GM13976 (cell line): ENCODE data around the gene CST11.

ENCODE experiments used
- DNase-seq: peaks from one replicate; pipeline ENCODE4 v3.0.0; 2012; ENCODE audit warnings: low spot score
- in situ Hi-C: fragments of 300-500 bp; cut with MboI; formaldehyde crosslinking; loops from one replicate; pipeline ENCODE4 v1.12.0; 2022; ENCODE audit warnings: low sequenced_read_pairs, mixed read lengths, inconsistent platforms; ENCODE audit not compliant: unreplicated experiment
- TF ChIP-seq, protein P1 (sequence below): IDR thresholded peaks from 2 replicates; pipeline ENCODE4 v1.5.1; 2012; ENCODE audit warnings: borderline replicate concordance, mild to moderate bottlenecking; ENCODE audit not compliant: insufficient read depth; ENCODE audit errors: extremely low read depth, missing control alignments, control extremely low read depth

The CST11 gene

DNA sequence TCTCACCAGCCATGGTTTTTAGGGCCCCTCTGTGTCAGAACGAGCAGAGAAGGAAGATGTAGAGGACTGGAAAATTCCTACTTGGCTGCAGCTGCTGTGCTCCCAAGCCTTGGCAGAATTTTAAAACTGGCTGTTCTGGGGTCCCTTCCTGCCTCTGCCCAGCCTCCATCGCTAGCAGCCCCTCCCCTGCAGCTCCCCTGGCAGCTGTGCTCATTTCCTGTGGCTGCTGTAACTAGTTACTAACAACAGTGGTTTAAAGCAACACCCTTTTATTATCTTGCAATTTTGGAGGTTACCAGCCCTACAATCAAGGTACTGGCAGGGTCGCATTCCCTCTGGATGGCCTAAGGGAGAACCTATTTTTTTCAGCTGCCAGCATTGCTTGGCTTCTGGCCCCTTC lies 3.7 kb upstream of the CST11 start:
- TF ChIP-seq, protein P1, sequence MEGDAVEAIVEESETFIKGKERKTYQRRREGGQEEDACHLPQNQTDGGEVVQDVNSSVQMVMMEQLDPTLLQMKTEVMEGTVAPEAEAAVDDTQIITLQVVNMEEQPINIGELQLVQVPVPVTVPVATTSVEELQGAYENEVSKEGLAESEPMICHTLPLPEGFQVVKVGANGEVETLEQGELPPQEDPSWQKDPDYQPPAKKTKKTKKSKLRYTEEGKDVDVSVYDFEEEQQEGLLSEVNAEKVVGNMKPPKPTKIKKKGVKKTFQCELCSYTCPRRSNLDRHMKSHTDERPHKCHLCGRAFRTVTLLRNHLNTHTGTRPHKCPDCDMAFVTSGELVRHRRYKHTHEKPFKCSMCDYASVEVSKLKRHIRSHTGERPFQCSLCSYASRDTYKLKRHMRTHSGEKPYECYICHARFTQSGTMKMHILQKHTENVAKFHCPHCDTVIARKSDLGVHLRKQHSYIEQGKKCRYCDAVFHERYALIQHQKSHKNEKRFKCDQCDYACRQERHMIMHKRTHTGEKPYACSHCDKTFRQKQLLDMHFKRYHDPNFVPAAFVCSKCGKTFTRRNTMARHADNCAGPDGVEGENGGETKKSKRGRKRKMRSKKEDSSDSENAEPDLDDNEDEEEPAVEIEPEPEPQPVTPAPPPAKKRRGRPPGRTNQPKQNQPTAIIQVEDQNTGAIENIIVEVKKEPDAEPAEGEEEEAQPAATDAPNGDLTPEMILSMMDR, result no peak
- no peak for DNase-seq
- in situ Hi-C loops, result no loop called here

DNA sequence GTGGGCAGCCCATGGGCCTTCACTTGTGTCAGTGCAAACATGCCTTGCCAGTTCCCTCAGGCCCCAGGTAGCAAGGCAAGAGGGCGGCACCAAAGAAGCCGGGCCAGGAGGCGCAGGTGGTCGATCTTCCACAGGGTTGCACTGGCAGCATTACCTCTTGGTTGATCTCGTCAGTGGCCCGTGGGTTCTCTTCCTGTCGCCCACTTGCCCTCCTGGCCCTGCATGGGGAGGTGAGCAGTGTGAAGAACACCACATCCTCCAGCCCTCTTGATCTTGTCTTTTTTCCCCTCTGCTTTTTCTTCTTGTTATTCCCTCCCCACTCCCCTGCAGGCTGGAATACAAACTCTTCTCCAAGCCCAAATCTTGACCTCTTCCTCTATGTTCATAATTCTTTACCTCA lies 3.0 kb upstream of the CST11 start:
- no peak for DNase-seq
- in situ Hi-C loops, result no loop called here
- TF ChIP-seq, protein P1, result no peak

DNA sequence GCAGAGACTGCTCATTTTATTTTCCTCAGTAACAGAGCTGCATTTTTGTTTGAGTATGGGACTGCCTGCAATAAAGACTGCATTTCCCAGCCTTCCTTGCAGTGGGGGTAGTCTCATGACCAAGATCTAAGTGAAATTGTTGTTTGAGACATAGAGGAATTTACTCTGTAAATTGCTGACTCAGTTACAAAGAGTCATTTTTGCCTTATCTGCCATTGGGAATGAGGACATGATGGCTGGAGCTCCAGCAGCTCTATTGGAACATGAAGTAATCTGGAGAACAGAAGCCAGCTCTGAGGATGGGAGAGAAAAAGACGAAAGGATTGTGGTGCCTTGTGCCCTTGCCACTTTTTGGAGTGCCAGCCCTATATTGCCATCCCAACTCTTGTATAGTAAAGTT lies 2.1 kb upstream of the CST11 start:
- DNase-seq, result no peak
- in situ Hi-C loops, result no loop called here
- TF ChIP-seq, protein P1, result no peak

DNA sequence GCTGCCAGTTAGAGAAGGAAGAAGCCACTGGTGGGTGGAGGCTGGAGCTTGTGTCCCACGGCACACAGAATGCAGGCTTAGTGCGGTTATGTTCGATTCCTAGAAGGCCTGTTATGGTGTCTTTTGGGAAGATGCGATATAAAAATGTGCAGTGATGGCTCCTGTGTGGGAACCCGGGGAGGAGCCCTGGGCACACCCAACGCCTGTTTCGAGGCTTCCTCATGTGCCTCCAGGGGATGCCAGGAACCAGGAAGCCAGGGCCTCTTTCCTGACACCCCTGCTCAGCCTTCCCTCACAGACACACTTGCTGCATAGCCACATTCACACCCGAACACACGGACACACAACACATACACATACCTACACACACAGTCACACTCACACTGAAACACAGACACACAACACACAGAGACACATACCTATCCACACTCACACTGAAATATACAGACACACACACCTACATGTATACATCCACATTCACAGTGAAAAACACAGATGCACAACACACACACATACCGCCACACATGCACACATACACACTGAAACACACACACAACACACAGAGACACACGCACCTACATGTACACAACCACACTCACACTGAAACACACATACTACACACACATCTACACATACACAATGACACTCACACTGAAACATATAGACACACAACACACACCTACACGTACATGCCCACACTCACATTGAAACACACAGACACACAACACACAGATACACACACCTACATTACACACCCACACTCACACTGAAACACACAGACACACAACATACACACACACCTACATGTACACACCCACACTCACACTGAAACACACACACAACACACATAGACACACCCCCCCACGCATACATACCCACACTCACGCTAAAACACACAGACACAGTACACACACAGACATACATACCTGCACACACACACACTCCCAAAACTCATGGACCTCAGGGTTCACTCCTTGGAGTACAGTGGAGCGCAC lies 1.2 kb upstream of the CST11 start:
- in situ Hi-C loops, result no loop called here
- peak; percentile 12 for DNase-seq
- TF ChIP-seq, protein P1, result no peak

DNA sequence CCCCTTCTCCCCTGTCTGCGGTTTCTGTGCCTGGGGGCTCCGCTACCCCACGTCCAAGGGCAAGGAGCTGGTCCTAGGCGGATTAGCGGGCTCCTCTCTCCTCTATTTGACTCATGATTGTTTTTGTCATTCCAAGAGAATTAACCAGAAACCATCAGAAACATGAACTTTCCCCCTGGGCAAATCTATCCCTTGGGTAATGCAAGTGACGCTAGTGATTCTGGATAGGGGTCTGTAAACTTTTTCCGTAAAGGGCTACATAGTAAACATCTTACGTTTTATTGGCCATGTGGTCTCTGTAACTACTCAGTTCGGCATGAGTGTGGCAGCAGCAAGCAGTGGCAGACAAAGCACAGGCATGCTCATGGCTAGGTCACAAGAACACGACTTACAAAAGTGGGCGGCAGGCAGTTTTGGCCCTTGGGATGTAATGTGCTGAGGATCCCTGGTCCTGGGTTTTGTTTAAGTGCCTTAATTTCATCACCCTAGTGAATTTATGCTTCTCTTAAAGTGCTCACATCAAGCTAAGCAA lies 654 bp downstream of the CST11 start:
- TF ChIP-seq, protein P1, result no peak
- no peak for DNase-seq
- in situ Hi-C loops, result no loop called here

DNA sequence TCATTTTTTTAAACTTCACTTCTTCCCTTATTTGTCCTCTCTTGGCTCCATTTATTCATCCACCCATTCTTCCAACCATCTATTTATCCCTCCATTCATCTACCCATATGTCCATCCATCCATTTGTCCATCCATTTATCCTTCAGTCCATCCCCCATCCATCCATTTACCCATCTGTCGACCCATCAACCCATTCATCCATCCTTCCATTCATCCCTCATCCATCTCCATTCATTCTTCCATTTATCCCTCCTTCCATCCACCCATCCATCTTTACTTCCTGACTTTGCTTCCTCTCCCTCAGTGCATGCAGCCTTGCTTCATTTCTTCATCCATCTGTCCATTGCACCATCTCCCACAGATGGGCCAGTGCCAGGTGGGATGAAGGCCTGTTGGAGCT lies 1.8 kb downstream of the CST11 start:
- DNase-seq, result no peak
- in situ Hi-C loops, result no loop called here
- TF ChIP-seq, protein P1, result no peak
